ENCODE data around the gene ASIC5.
"Not testable (repeated sequence)": the region's sequence is repeated elsewhere in the genome, so short reads cannot be mapped to it uniquely, and the experiment has no call there.

The ASIC5 gene, protein sequence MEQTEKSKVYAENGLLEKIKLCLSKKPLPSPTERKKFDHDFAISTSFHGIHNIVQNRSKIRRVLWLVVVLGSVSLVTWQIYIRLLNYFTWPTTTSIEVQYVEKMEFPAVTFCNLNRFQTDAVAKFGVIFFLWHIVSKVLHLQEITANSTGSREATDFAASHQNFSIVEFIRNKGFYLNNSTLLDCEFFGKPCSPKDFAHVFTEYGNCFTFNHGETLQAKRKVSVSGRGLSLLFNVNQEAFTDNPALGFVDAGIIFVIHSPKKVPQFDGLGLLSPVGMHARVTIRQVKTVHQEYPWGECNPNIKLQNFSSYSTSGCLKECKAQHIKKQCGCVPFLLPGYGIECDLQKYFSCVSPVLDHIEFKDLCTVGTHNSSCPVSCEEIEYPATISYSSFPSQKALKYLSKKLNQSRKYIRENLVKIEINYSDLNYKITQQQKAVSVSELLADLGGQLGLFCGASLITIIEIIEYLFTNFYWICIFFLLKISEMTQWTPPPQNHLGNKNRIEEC

DNA sequence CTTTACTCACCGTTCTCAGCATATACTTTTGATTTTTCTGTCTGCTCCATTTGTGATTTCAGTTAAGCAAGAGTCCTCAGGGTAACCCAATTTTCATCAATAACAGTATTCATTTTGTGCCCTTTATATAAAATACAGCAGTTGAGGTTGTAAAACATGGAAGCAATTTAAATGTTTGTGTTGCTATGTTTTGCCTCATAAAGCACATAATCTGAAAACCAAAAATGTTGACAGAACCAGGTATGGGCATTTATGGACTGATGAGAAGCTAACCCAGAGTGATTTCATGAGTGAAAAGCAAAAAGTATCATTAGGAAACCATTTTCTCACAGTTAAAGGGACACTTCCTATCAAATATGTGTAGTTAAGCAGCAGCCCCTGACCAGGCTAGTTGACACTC, at the start of gene ASIC5:
TSS of gene ASIC5 (minus strand) at position 101 of the 400 bp plus-strand sequence. CDS start at position 50, 51 bp downstream.
- DNase-seq (ENCODE audit: low spot score): no peak

DNA sequence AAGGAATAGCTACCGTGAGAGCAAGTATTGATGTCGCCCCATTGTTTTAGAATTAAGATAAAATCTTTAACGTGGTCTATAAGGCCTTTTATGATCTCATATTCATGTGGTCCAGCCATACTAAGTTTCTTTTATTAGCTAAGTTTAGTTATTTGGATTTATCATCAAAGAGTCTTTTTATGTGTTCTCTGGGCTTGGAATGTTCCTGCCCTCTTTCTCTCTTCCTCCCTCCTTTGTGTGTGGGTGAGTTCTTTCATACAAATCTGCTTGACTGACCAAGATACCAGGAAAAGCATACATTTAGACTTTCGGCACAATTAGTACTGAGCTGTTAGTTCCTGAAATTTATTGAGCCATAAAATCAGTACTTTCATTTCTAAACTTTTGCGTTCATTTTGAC, 48.7 kb upstream of the ASIC5 start:
- DNase-seq (ENCODE audit: low spot score): no peak

DNA sequence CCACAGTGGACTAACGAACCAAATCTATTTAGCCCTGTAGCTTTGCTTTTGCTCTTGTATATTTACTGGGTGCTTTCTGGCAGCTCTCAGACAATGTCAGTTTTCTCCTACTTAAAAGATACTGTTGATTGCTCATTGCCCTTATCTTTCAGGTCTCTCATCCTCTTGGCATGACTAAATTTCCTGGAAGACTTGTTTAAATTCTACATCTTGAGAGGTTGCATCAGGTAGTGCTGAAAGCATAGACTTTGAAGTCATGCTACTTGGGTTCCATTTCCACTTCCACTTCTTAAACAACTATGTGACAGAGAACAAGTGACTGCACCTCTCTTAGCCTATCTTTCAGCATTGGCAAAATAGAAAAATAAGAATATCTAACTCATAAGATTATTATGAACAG, 45.8 kb upstream of the ASIC5 start:
- DNase-seq (ENCODE audit: low spot score): no peak

DNA sequence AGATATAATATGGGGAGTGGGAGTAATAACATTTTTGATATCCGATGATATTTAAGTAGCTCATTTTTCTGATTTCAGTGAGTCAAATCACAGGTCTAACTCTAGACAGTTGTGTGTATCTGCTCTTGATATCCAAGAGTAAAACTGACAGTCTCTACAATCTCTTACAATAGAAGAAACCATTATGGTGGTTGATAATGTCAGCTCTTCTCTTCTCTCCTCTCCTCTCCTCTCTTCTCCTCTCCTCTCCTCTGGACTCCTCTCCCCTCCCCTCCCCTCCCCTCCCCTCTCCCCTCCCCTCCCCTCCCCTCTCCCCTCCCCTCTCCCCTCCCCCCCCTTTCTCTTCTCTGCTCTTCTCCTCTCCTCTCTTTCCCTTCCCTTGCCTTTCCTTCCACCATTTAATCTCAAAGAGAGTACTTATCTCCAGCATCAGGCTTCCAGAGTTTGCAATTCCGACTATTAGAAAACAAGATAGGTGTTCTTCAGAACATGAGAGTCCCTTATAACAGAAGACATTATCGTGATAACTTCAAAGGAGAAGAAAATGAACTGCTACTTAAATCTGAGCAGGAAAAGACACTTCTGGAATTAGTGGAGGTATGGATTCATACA, 43.6 kb upstream of the ASIC5 start:
- DNase-seq (ENCODE audit: low spot score): no peak

DNA sequence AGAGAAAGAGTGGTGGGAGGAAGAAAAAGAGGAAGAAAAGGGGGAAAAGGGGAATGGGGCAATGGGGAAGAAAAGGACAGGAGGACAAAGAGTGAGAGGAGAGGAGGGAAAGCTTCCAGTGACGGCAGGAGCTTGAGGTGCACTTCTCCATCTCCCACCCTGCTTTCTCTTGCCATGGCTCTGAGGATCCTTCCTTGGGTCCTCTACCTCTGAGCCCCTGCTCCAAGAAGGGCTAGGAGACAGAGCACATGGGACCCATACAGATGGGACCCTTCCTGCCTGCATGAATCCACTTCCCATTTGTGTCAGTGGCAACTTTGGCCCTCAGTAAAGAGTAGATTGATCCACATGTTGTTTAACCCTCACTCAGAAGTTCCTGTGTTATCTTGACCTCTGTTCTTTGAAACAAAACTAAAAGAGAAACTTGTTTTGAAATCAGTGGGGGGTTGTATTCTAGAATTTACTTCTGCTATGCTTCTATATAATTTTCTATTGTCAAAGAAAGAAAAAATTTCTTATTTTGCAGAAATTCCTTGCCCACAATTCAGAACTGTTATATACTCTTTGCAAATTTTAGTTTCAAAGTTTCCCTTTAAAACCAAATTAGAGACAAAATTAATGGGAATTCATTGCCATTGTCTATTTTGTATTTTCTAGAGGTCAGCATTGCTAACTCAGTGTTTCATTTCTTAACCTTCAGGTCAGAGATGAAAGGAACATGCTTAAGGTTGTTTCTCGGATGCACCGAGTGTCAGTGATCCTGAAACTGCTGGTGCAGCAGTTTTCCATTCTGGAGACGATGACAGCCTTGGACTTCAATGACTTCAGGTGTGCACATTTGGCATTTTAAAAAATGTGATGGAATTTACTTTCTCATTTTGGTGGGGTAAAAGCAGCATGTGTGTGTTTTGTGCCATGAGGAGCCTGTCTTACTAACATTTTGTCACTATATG, 42.4 kb upstream of the ASIC5 start:
- no peak for DNase-seq (ENCODE audit: low spot score)

DNA sequence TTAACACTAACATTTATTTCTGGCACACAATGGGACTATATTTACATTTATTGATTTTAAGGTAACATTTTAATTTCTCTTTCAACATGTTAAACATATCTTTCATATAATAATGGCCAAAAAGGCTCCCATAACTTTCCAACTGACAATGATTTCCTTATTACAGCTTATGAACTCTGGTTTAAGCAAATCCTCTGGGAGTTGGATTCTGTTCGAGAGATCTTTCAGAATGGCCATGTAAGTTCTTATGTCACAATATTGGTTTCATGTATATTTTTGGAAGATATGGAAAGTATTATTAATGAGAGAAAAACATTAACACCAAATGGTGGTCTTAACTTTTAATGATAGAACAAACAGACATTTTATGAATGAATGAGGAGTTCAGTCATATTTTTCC, 41.5 kb upstream of the ASIC5 start:
- no peak for DNase-seq (ENCODE audit: low spot score)

DNA sequence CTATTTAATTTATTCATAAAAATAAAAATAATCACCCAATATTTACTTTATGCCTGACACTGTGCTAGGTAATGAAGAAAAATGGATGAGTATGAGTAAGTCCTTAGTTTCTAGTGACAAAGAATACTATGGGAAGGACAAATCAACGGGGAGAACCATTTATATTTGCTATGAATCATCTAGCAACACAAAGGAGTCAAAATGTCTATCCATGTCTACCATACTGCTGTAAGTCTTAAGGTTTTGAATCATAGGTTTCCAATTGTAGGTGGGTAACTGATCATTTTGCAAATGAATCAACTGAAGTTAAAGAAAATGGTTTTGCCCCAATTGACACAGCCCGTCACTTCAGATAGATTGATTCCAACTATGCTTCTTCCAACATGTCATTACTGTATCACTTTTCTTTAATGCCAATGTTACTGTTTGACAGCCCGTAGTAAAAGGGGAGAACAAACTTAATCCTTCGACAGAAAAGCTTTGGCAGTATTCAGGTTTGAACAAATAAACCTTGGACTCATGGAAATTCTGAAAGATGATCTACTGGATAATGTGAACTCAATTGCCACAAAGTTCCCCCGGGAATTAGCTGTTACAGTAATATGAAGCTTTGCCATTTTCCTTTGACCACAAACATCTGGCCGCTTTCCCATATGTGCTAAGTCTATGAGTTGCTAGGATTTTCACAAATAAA, 40.6 kb upstream of the ASIC5 start:
- DNase-seq (ENCODE audit: low spot score): peak; percentile 25

DNA sequence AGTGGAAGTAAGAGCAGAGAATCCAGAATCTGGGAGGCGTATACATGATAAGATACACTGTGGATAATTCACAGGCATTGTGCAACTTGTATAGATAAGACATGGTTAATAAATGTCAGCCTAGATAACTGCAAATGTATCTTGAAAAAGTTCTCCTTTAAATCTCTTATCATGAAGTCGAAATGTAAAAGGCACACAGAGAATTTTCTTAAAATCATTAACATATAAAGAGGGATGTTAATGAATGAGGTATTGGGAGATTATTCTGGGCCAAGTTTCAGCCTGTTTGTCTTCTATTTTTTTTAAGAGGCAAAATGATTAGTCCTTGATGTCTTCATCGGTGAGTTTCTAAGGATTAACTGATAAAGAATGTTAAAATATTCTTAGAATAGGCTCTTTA, 38.3 kb upstream of the ASIC5 start:
- DNase-seq (ENCODE audit: low spot score): no peak

DNA sequence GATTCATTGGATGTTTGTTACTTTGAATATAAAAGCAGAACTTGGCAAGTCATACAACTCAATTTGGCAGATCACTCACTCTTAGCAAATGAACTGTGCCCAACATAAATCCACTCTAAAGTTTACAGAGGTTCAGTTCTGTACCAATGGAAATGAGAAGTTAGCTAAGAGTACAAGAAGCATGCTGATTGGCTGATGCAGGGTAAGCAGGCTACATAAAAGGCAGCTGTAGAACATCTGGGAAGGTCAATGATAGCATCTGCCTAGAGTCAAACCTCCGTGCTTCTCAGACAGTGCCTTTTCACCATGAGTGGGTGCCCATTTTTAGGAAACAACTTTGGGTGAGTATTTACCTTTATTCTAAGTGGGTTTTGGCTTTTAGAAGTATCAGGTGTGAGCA, 37.4 kb upstream of the ASIC5 start, which contains the start of gene TDO2:
TSS of gene TDO2 (plus strand) at position 244 of the 400 bp plus-strand sequence. CDS start at position 307, 63 bp downstream.
- no peak for DNase-seq (ENCODE audit: low spot score)

DNA sequence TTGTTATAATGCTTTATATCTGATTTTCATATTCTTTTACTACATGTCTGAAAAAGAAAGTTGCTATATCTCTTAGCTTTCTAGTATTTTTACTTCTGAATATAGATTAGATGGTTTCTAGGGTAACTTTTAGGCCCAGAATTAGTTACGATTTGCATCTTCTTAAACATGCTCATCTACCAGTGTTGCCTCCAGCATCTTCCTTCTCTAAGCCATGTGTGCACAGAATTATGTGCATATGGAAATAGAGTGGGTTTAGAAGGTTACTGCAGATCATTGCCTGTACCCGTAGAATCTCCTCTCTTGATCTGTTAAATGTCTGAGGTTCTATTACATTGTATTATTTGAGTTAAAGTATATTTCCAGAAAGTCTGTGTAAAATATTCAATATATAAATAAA, 34.9 kb upstream of the ASIC5 start:
- DNase-seq (ENCODE audit: low spot score): no peak

DNA sequence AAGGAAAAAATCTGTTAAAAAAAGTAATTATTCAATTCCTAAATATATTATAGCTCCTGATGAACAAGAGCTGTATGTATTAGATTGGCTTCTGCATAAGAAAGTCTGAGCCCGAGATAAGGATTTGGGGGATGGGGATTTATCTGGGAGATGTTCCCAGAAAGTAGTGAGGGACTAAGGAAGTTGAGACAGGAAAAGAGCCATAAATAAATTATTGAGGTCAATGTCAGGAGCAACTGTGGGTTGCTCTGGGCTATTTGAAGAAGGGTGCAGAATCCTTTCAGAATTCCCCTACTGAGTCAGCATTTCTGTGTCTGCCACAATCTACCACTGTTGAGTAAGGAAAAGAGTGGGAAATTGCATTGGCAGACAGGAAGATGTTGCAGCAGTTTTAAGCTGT, 34.3 kb upstream of the ASIC5 start:
- no peak for DNase-seq (ENCODE audit: low spot score)

DNA sequence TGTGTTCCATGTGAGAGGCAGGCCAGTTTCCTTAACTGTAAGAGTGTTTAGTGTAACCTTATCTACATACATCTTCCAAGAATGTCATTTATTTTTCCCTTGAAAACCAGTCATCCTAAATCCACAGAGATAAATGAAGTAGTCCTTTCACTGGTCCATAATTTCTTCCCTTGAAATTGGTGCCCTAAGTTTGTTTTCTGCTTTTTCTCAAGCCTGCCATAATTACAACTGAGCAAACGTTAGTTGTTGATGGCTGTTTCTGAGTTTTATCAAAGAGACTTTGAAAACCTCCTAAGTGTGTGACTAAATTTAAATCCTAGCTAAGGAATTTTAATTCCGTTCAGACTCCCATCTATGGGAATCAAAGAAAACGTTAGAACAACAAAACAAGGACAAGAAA, 33.8 kb upstream of the ASIC5 start:
- DNase-seq (ENCODE audit: low spot score): no peak

DNA sequence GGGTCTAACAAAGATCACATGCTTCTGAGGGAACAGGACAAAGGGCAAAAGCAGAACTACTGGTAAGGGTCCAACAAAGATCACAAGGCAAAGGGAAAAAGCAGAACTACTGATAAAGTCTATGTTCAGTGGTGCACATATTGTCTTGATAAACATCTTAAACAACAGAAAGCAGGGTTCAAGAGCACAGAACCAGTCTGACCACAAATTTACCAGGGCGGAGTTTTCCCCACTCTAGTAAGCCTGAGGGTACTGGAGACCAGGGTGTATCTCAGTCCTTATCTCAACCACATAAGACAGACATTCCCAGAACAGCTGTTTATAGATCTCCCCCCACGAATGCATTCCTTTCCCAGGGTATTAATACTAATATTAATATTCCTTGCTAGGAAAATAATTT, 32.3 kb upstream of the ASIC5 start:
- DNase-seq (ENCODE audit: low spot score): not testable (repeated sequence)

DNA sequence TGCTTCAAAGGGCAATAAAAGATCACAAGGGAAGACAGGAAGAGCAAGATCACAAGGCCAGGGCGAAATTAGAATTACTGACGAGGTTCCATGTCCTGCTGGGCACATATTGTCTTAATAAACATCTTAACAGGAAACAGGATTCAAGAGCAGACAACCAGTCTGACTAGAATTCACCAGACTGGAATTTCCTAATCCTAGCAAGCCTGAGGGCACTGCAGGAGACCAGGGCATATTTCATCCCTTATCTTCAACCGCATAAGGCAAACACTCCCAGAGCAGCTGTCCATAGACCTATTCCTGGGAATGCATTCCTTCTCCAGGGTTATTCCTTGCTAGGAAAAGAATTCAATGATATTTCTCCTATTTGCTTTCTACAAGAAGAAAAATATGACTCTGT, 25.0 kb upstream of the ASIC5 start:
- DNase-seq (ENCODE audit: low spot score): no peak

DNA sequence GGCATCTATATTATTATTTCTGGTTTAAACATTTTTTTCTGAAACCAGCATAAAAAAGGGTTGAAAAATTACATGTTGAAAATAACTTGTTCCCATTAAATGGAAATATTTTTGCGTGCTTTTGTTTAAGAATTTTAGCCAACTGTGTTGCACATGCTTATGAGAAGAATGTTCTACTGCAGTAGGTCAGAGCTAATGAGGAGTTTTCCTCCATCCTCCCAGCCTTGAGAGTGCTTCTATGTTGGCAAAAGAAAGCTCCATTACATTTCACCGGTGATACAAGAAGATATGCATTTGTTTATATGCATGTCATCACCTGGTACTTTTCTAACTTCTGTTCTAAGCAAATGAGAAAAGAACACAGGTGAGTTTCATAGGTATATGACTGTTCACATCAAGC, 23.9 kb upstream of the ASIC5 start:
- no peak for DNase-seq (ENCODE audit: low spot score)

DNA sequence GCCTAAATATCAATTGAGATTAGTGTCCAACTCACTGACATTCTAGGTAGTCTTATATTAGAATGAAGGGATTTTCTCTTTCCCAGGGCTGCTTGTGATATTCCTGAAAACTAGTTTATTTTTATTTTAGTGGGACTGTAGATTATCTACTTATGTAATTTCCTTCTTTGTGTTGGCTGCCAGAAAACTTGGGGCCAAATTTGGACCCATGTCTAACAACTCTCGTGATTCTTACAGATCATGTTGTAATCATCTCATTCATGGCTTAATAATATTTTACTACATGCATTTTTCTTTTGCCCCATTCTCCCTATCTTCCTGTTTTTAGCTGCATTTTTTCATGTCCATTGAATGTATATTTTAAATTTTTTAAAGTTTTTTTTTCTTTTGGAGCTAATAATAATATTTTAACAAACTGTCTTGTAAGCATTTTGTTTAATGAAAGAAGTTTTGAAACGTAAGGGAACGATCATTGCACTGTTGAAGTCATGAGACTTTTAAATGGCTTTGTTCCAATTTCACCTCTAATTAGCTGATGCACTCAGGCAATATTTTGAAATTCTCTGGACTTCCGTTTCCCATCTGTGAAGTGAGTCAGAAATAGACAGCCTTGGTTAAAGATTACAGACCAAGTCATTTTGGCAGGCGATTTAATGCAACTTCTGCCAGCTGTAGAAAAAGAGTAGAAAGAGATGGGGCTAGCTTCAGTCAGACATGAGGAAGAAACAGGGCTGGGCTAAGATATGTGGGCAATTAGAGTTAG, 23.1 kb upstream of the ASIC5 start:
- no peak for DNase-seq (ENCODE audit: low spot score)

DNA sequence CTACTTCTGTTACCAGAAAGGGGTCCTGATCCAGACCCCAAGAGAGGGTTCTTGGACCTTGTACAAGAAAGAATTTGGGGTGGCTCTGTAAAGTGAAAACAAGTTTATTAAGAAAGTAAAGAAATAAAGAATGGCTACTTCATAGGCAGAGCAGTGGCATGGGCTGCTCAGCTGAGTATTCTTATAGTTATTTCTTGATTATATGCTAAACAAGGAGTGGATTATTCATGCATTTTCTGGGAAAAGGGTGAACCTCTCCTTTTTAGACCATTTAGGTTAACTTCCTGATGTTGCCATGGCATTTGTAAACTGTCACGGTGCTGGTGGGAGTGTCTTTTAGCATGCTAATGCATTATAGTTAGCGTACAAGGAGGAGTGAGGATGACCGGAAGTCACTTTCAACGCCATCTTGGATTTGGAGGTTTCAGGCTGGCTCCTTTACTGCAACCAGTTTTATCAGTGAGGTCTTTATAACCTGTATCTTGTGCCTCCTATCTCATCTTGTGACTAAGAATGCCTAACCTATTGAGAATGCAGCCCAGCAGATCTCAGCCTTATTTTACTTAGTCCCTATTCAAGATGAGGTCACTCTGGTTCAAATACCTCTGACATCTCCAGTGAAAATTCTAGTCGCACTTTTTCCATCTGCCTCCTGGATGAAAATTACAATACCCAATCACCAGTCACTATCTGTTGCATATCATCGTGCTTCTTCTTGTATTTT, 21.9 kb upstream of the ASIC5 start:
- no peak for DNase-seq (ENCODE audit: low spot score)

DNA sequence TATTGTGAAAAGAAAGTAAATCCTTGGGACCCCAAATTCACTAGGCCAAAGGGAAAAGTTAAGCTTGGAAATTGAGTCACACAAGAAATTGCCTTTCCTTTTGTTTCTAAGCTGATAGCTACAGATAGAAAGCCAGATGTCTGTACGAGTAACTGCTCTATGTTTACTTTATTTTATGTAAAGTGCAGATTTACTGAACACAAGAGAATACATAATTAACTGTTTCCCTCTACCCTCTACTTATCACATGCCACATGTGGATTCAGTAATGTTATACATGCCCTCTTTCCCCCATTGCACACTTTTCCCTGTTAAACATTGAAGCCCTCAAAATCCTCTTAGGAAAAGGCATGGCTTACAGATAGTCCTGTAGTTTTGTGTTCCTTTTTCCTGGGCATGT, 21.0 kb upstream of the ASIC5 start:
- DNase-seq (ENCODE audit: low spot score): no peak

DNA sequence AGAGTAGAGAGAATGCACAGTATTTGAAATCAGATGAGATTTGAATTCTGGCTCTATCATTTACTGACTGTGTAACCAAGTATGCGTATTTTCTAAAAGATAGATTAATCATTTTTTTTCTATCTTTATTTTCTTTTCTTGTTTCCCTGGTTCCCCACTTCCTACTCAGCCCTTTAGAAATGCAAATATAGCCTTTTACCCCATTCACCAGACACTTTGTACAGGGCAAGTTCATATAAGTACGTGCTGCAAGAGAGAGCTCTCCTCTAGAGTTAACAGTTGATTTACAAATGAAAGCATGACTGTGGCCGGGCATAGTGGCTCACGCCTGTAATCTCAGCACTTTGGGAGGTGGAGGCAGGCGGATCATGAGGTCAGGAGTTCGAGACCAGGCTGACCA, 19.6 kb upstream of the ASIC5 start:
- DNase-seq (ENCODE audit: low spot score): no peak

DNA sequence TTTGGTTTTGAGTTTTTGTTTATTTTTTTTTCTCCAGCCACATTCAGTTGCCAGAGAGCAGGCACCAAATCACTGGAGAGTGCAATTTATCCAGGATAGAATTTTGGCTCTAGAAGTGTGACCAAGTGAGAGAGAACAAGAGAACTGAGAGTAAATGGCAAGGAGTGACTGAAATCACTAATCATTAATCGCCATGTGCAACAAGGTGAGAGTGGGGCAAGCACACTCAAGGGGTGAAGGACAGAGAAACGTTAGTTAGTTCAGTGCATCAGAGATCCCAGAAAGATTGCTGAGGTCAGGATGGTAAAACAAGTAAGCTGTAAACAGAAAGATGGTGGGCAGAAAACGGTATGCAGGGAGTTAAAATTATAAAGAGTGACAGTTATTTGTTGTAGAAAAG, 17.8 kb upstream of the ASIC5 start:
- DNase-seq (ENCODE audit: low spot score): no peak

Measured in HuH-7 (cell line).